ENCODE data around the gene ZCCHC2. TPM values are rescaled to one million over a fixed set of nuclear protein-coding genes. Genes with fewer than 3 reads are reported as not detected.

The ZCCHC2 gene
- total RNA-seq, 1 donor from 2014 or later, result 18.5 TPM

DNA sequence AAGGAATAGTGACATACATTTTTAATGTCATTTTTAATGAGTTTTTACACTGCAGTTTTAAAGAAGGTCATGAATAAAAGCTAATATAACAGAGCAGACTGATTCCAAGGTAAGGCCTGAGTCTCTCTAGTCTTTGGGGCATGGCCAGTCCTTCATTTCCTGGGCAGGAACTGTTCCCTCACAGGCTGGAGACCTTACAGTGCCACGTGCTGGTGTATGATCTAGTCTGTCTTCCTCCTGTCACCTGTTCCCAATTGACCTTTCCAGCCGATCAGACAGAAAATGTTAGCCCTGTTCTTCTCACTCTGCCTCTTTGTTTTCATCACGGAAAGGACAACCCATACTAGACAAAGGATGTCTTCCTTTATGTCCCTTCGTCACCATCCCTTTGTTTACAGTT is 33.6 kb downstream of the ZCCHC2 start:
- DNase-seq (ENCODE audit: low spot score, unreplicated experiment), result no peak
- Mint-ChIP-seq H3K27ac (no peak overlapping the region), H3K36me3 (ENCODE audit: insufficient read depth) (peaks cover 25% of the 10 kb centered on the region), H3K4me1 (ENCODE audit: low read depth) (no peaks in the 10 kb centered on the region), H3K9me3 (ENCODE audit: low read depth) (no peaks in the 10 kb centered on the region), H3K4me3 (ENCODE audit: low read depth) (no peak overlapping the region), H3K27me3 (no peaks in the 10 kb centered on the region)
- TF ChIP-seq, protein P1, sequence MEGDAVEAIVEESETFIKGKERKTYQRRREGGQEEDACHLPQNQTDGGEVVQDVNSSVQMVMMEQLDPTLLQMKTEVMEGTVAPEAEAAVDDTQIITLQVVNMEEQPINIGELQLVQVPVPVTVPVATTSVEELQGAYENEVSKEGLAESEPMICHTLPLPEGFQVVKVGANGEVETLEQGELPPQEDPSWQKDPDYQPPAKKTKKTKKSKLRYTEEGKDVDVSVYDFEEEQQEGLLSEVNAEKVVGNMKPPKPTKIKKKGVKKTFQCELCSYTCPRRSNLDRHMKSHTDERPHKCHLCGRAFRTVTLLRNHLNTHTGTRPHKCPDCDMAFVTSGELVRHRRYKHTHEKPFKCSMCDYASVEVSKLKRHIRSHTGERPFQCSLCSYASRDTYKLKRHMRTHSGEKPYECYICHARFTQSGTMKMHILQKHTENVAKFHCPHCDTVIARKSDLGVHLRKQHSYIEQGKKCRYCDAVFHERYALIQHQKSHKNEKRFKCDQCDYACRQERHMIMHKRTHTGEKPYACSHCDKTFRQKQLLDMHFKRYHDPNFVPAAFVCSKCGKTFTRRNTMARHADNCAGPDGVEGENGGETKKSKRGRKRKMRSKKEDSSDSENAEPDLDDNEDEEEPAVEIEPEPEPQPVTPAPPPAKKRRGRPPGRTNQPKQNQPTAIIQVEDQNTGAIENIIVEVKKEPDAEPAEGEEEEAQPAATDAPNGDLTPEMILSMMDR (IDR thresholded peaks at IDR 0.05; ENCODE audit: unreplicated experiment), result no peak

DNA sequence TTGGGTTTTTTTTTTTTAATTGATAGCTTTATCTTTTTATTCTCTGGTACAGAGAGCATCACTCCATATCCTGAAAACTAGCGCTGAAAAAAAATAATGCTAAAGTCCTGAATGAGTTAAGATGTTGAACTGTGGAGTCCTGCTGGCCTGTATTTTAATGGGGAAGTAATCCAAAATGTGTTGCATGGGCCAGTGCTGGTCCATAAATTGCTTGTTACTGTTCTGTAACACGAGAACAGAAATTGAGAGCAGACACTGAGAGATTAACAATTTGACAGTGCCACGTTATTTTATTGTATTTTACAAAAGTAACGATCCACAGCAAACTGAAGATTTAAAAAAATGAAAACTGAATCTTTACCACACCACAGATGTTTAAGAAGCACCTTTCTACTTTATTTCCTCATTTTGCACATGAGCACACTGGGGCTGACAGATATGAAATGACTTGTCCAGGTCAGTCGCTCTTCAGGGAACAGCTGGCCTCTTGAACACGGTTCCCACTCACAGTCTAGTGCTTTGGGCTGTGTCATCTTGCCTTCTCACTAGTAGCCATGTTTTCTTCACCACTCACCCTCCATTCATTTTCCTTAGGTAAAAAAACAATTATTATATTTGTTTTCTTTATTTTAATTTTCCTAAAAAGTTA is 35.3 kb downstream of the ZCCHC2 start:
- H3K36me3 Mint-ChIP-seq (ENCODE audit: insufficient read depth), result peaks cover 20% of the 10 kb centered on the region
- H3K4me3 Mint-ChIP-seq (ENCODE audit: low read depth), result no peak overlapping the region
- no peaks in the 10 kb centered on the region for H3K9me3 Mint-ChIP-seq (ENCODE audit: low read depth)
- H3K27ac Mint-ChIP-seq, result no peak overlapping the region
- no peaks in the 10 kb centered on the region for H3K27me3 Mint-ChIP-seq
- no peak for DNase-seq (ENCODE audit: low spot score, unreplicated experiment)
- TF ChIP-seq, protein P1 (IDR thresholded peaks at IDR 0.05; ENCODE audit: unreplicated experiment), result no peak
- no peaks in the 10 kb centered on the region for H3K4me1 Mint-ChIP-seq (ENCODE audit: low read depth)

DNA sequence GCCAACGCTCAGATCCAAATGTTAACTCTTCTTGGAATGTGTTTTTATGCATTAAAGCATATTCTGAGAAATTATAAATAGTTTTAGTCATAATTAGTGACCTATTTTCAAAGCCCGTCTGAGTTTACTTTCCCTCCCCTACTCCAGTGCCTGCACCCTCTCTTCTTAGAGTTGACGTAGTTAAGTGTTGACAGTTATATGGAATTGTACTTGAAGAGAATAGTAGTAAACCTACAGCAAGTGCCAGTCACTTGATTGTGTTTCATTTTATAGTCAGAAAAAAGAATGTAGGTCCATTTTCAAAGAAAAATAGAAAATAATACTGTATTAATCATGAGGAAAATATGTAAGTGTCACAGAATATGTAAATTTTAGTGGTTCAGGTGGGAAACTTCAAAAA is 41.2 kb downstream of the ZCCHC2 start:
- Mint-ChIP-seq H3K9me3 (ENCODE audit: low read depth) (no peaks in the 10 kb centered on the region), H3K4me3 (ENCODE audit: low read depth) (no peak overlapping the region), H3K4me1 (ENCODE audit: low read depth) (no peaks in the 10 kb centered on the region), H3K27me3 (no peaks in the 10 kb centered on the region), H3K36me3 (ENCODE audit: insufficient read depth) (peaks cover 18% of the 10 kb centered on the region), H3K27ac (no peak overlapping the region)
- TF ChIP-seq, protein P1 (IDR thresholded peaks at IDR 0.05; ENCODE audit: unreplicated experiment), result no peak
- DNase-seq (ENCODE audit: low spot score, unreplicated experiment), result no peak

DNA sequence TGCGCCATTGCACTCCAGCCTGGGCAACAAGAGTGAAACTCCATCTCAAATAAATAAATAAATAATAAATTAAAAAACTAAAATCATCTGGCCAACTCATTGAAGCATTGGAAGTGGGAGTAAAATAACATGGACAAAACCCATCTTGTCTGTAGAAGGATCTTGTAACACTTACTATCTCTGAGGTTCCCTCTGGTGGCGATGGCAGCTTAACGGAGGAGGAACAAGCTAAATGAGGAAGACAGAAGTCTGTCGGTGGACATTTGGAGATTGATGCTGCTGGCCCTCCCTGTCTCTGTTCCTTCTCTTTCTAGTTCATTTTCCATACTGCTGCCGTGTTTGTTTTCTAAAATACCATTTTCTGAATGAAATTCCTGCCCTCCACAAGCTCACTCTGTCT is 43.4 kb downstream of the ZCCHC2 start:
- Mint-ChIP-seq H3K27ac (no peak overlapping the region), H3K27me3 (no peaks in the 10 kb centered on the region), H3K4me3 (ENCODE audit: low read depth) (no peak overlapping the region), H3K9me3 (ENCODE audit: low read depth) (peaks cover 10% of the 10 kb centered on the region), H3K36me3 (ENCODE audit: insufficient read depth) (peaks cover 25% of the 10 kb centered on the region), H3K4me1 (ENCODE audit: low read depth) (no peaks in the 10 kb centered on the region)
- TF ChIP-seq, protein P1 (IDR thresholded peaks at IDR 0.05; ENCODE audit: unreplicated experiment), result no peak
- DNase-seq (ENCODE audit: low spot score, unreplicated experiment), result no peak

DNA sequence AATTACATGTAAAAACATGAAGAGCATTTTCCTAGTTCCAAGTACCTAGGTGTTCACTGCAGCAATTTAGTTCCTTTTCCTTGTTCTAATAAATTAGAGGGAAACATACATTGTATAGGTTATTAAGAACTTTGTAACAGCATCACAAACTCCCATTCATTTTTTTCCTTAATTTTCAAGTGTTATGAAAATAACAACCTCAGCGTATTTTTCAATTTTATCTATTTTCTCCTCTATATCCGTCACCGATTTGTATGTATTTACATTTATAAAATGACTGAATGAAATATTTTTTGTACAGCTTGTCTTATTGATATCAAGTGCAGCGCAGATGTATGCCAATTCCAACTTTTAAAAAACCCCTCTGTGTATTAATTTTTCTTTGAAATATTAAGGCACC is 44.0 kb downstream of the ZCCHC2 start:
- Mint-ChIP-seq H3K4me1 (ENCODE audit: low read depth) (no peaks in the 10 kb centered on the region), H3K27me3 (no peaks in the 10 kb centered on the region), H3K27ac (no peak overlapping the region), H3K4me3 (ENCODE audit: low read depth) (no peak overlapping the region), H3K36me3 (ENCODE audit: insufficient read depth) (peaks cover 22% of the 10 kb centered on the region), H3K9me3 (ENCODE audit: low read depth) (peaks cover 10% of the 10 kb centered on the region)
- TF ChIP-seq, protein P1 (IDR thresholded peaks at IDR 0.05; ENCODE audit: unreplicated experiment), result no peak
- no peak for DNase-seq (ENCODE audit: low spot score, unreplicated experiment)

Data from progenitor cell of endocrine pancreas (in vitro differentiated cells).